BJ (cell line): Measurements from ENCODE around the gene RAB3B. TPM values are rescaled to one million over a fixed set of nuclear protein-coding genes. Genes with fewer than 3 reads are reported as not detected.

Source experiments
- CTCF ChIA-PET: fragments of 350-600 bp; formaldehyde crosslinking; extraction: SDS; loops from one replicate; lab custom pipeline; 2021; ENCODE audit warnings: antibody characterized with exemption, inconsistent platforms; lab: Yijun Ruan, JAX
- POLR2A ChIA-PET: fragments of 300-600 bp; sonication (Branson Sonifier 250); formaldehyde crosslinking; extraction: SDS; loops from one replicate; lab custom pipeline; 2021; ENCODE audit warnings: antibody characterized with exemption; lab: Charles Lee
- DNase-seq: peaks from one replicate; pipeline ENCODE4 v3.0.0-alpha.2; 2011; ENCODE audit warnings: low read depth
- H3K27me3 ChIP-seq: 2 replicates; pipeline ENCODE4 v1.6.0; 2011; ENCODE audit warnings: low read length; ENCODE audit not compliant: control insufficient read depth, insufficient read depth
- H3K36me3 ChIP-seq: 2 replicates; pipeline ENCODE4 v1.5.1; 2011; ENCODE audit warnings: low read length; ENCODE audit not compliant: control insufficient read depth, insufficient read depth
- H3K4me3 ChIP-seq: 2 replicates; pipeline ENCODE4 v1.5.1; 2011; ENCODE audit warnings: low read depth, mild to moderate bottlenecking, control low read depth, low read length
- CTCF ChIP-seq: IDR thresholded peaks from 2 replicates; pipeline ENCODE4 v1.5.1; 2011; ENCODE audit warnings: low read depth, mild to moderate bottlenecking, control low read depth, inconsistent platforms, low read length, moderate library complexity; ENCODE audit not compliant: insufficient read depth
- polyA plus RNA-seq: library from polyadenylated mRNA; depleted of rRNA; stranded (reverse); fragments of >200 nt; gene quantifications from 2 replicates; pipeline ENCODE4 v1.2.3, GENCODE V29; 2011

Gene RAB3B
- polyA plus RNA-seq, 1 experiment = 27.4 TPM

- no peak for DNase-seq
- POLR2A ChIA-PET = no interaction called here
Observed at GRCh38 chr1:51946300-51946699, 44.2 kb downstream of the RAB3B start.

GRCh38 chr1:51945591-51945990 is 44.9 kb downstream of the RAB3B start:
- TF ChIP-seq CTCF = no peak
- DNase-seq = no peak
- Histone ChIP-seq H3K36me3 (peaks cover 5% of the 10 kb centered on the region; the same call in 1 of the 2 replicates), H3K4me3 (no peak overlapping the region), H3K27me3 (no peaks in the 10 kb centered on the region)
- POLR2A ChIA-PET = no interaction called here
- CTCF ChIA-PET = interaction anchor here (0.8 to 0.9 kb wide), 2 partner anchors 17 to 19 kb away, joined by 3 read pairs; no protein-coding TSS in a partner anchor

More at GRCh38 chr1:51946300-51946699, 44.2 kb downstream of the RAB3B start:
- Histone ChIP-seq H3K36me3 (peaks cover 5% of the 10 kb centered on the region; the same call in 1 of the 2 replicates), H3K27me3 (no peaks in the 10 kb centered on the region), H3K4me3 (no peak overlapping the region)
- CTCF ChIA-PET = interaction anchor here (0.8 to 1.0 kb wide), 4 partner anchors 14 to 20 kb away, joined by 3 read pairs; no protein-coding TSS in a partner anchor
- no peak for TF ChIP-seq CTCF

- TF ChIP-seq CTCF = no peak
- H3K27me3 ChIP-seq = no peaks in the 10 kb centered on the region
- no peak overlapping the region for H3K4me3 ChIP-seq
- CTCF ChIA-PET = interaction anchor here (0.9 to 1.0 kb wide), 2 partner anchors 13 to 16 kb away, joined by 3 read pairs; no protein-coding TSS in a partner anchor
- POLR2A ChIA-PET = no interaction called here
- H3K36me3 ChIP-seq = no peaks in the 10 kb centered on the region; the same call in 1 of the 2 replicates
- DNase-seq = no peak
Observed at GRCh38 chr1:51942281-51942680, 48.2 kb downstream of the RAB3B start.

- no peak for TF ChIP-seq CTCF
- CTCF ChIA-PET = interaction anchor here (0.9 to 1.5 kb wide), 3 partner anchors 14 to 44 kb away, joined by 3 to 5 read pairs (median 3); no protein-coding TSS in a partner anchor
- Histone ChIP-seq H3K27me3 (no peaks in the 10 kb centered on the region), H3K36me3 (no peaks in the 10 kb centered on the region; the same call in 1 of the 2 replicates), H3K4me3 (no peak overlapping the region)
- DNase-seq = no peak
- POLR2A ChIA-PET = no interaction called here
Observed at GRCh38 chr1:51941528-51941927, 49.0 kb downstream of the RAB3B start.

- Histone ChIP-seq H3K27me3 (no peaks in the 10 kb centered on the region), H3K36me3 (peaks cover 8% of the 10 kb centered on the region), H3K4me3 (no peak overlapping the region)
- ChIA-PET CTCF (interaction anchor here (2.0 kb wide), 1 partner anchor 41 kb away, joined by 11 read pairs; no protein-coding TSS in a partner anchor), POLR2A (no interaction called here)
- no peak for TF ChIP-seq CTCF
- DNase-seq = no peak
Observed at GRCh38 chr1:51937112-51937511, 53.4 kb downstream of the RAB3B start.
